ENCODE data around the gene PSTPIP1.

DNA sequence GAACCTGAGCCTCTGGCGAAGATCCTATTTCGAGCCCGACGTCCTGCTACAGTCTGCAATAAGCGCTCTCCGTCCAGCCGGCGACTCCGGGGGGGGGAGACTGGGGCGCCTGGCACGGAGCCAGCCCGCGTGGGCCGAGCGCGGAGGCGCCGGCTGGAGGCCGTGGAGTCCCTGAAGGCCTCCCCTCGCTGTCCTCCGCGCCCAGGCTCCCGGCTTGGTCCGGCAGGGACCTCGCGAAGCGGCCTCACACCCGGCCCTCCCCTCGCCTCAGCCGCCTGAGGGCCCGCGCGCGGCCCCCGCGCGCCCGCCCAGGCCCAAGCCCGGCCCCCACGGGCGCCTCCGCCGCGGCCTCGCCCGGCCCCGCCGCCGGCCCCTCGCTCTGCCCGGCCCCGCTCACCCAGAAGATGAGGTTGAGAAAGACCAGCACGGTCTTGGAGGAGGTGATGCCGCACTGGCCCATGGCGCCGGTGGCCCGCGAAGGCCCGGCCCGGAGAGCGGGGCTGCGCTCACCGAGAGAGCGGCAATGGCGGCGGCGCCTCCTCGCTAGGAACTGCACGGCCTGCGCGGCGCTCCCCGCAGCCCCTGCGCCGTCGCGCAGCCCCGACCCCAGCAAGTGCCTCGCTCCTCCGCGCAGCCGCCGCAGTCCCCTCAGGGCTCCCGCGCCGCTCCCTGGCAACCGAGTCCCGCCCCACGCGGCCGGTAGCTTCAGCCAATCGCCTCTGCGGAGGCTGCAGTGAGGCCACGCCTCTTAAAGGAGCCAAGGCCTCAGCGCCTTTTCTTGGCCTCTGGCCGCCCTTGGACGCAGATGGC, 75.8 kb downstream of the PSTPIP1 start, which contains the start of gene TSPAN3:
- TF ChIP-seq POLR2A (IDR thresholded peaks at IDR 0.05; ENCODE audit: low read length) (peak; percentile 70), GATA1 (IDR thresholded peaks at IDR 0.05; ENCODE audit: low read depth, low read length) (no peak)

Data from erythroblast (primary cell).